Spleen (tissue), 11 donors: ENCODE results near the gene KCNQ1. TPM values are rescaled to one million over a fixed set of nuclear protein-coding genes. Genes with fewer than 3 reads are reported as not detected.

Source experiments
- DNase-seq: peaks from one replicate; pipeline ENCODE4 v3.0.0-alpha.2; 2020
- H3K27ac ChIP-seq, 8 donors: fragments of 200-600 bp; sonication (generic) in 7 of 8; 1 replicate in 4 of 8; 2 replicates in 4 of 8; pipeline versions ENCODE4 v1.5.0 to v1.8.0; 2016 to 2021; ENCODE audit warnings: inconsistent platforms in 4 of 8, mild to moderate bottlenecking in 4 of 8, moderate library complexity in 1 of 8
- H3K27me3 ChIP-seq, 7 donors: fragments of 200-600 bp; sonication (generic) in 6 of 7; replicated peaks in 1 of 7; 1 replicate in 4 of 7; 2 replicates in 3 of 7; pipeline versions ENCODE4 v1.5.0 to v1.8.0; 2016 to 2021; ENCODE audit warnings: inconsistent platforms in 3 of 7, mild to moderate bottlenecking in 1 of 7
- H3K36me3 ChIP-seq, 6 donors: fragments of 200-600 bp; sonication (generic) in 5 of 6; 1 replicate in 4 of 6; 2 replicates in 2 of 6; pipeline versions ENCODE4 v1.5.0 to v1.8.0; 2016 to 2021; ENCODE audit warnings: inconsistent platforms in 2 of 6
- H3K4me1 ChIP-seq, 6 donors: fragments of 200-600 bp; sonication (generic) in 5 of 6; 1 replicate in 3 of 6; 2 replicates in 3 of 6; pipeline versions ENCODE4 v1.5.0 to v1.8.0; 2016 to 2021; ENCODE audit warnings: inconsistent platforms in 3 of 6
- H3K4me3 ChIP-seq, 8 donors: fragments of 200-600 bp; sonication (generic) in 7 of 8; 1 replicate in 4 of 8; 2 replicates in 4 of 8; pipeline versions ENCODE4 v1.5.0 to v1.8.0; 2016 to 2021; ENCODE audit warnings: inconsistent platforms in 4 of 8, mild to moderate bottlenecking in 4 of 8, moderate library complexity in 2 of 8
- H3K9me3 ChIP-seq, 8 donors: fragments of 200-600 bp; sonication (generic) in 7 of 8; 1 replicate in 4 of 8; 2 replicates in 4 of 8; pipeline versions ENCODE4 v1.5.0 to v1.8.0; 2016 to 2021; ENCODE audit warnings: inconsistent platforms in 4 of 8
- CTCF ChIP-seq, 11 experiments: fragments of 200-600 bp in 7 of 11; fragments of 450-650 bp in 4 of 11; sonication (generic) in 4 of 11; IDR thresholded peaks in 8 of 11; conservative IDR thresholded peaks in 3 of 11; 1 replicate in 7 of 11; 2 replicates in 4 of 11; pipeline versions ENCODE4 v1.4.0 to v1.8.0; 2016 to 2021; ENCODE audit warnings: antibody characterized with exemption in 11 of 11, inconsistent platforms in 4 of 11, mild to moderate bottlenecking in 1 of 11
- POLR2A ChIP-seq, 3 donors: fragments of 450-650 bp; IDR thresholded peaks; one replicate each; pipeline ENCODE4 v1.5.1; 2017; ENCODE audit warnings: antibody characterized with exemption in 3 of 3, mild to moderate bottlenecking in 1 of 3
- POLR2AphosphoS5 ChIP-seq, 3 donors: sonication (generic); formaldehyde crosslinking; IDR thresholded peaks; one replicate each; pipeline ENCODE4 v1.5.1; 2017; ENCODE audit warnings: antibody characterized with exemption in 3 of 3
- WGBS, 5 donors: extraction: QIAGEN DNeasy Blood & Tissue Kit in 3 of 5; methylation state at CpG; one replicate each; pipeline versions ENCODE4 v1.1.5 to v1.1.7; 2013 to 2018; 5-methylcytosine and 5-hydroxymethylcytosine counted together
- intact Hi-C: fragments of 100-400 bp; cut with DNase I; formaldehyde crosslinking; loops from one replicate; pipeline ENCODE4 v1.15.0; 2023; ENCODE audit warnings: low total_unique reads
- polyA plus RNA-seq, 3 donors: library from polyadenylated mRNA; stranded (reverse); fragments of 200-250 nt; gene quantifications; one replicate each; pipeline ENCODE4 v1.2.1, GENCODE V29; 2013
- total RNA-seq, 7 donors: library from RNA; depleted of rRNA in 3 of 7; stranded (reverse); fragments of >200 nt in 3 of 7; fragmentation: NEBNext Ultra II Directional in 4 of 7; extraction: Animal tissue kit (Norgen Biotek cat#: 25700) in 4 of 7; gene quantifications; one replicate each; pipeline versions ENCODE4 v1.1.0 to v1.2.1, GENCODE V29; 2016 to 2021
- donor health status: healthy with polysubstance abuse.
- donor health status: DM: no; HTN: no; CAD: no; lungs with moderate emphysema.
- donor health status: DM: no; HTN: no; CAD: no.
- donor health status: Bipolar disorder and iron deficiency.
- donor health status: healthy.
- donor health status: DM: no; HTN: no; CAD: no.
- donor health status: DM: yes; HTN: yes; CAD: no.

Gene KCNQ1
- total and polyA plus RNA-seq, 10 donors: 3.3 to 21.6 (median 13.5) TPM

GRCh38 chr11:2880646-2881045, 435.8 kb downstream of the KCNQ1 start:
- TF ChIP-seq POLR2AphosphoS5 (IDR thresholded peaks at IDR 0.05) (no peak), CTCF (IDR thresholded peaks at IDR 0.05 in 8 of 11, conservative IDR thresholded peaks at IDR 0.05 in 3 of 11) (no peak), POLR2A (IDR thresholded peaks at IDR 0.05) (no peak)
- Histone ChIP-seq H3K27me3 (peaks cover 0 to 31% (median 13%) of the 10 kb centered on the region in 7 donors), H3K9me3 (peaks cover 0 to 10% (median 2%) of the 10 kb centered on the region in 8 donors), H3K27ac (no peak overlapping the region), H3K4me1 (peaks cover 4 to 46% (median 27%) of the 10 kb centered on the region in 6 donors), H3K36me3 (no peaks in the 10 kb centered on the region), H3K4me3 (no peak overlapping the region)
- no peak for DNase-seq
- intact Hi-C loops: no loop called here
- 72 to 94% (median 89%) methylated on average over 7 of the region's 7 CpGs for WGBS, 5 donors

GRCh38 chr11:2881076-2881980, 436.5 kb downstream of the KCNQ1 start:
- intact Hi-C loops: no loop called here
- no peak for DNase-seq
- no peak overlapping the region for H3K4me3 ChIP-seq
- peaks cover 0 to 33% (median 13%) of the 10 kb centered on the region in 7 donors for H3K27me3 ChIP-seq
- 68 to 86% (median 83%) methylated on average over 14 to 19 of the region's 19 CpGs for WGBS, 5 donors
- no peak for TF ChIP-seq POLR2AphosphoS5 (IDR thresholded peaks at IDR 0.05)
- no peak for TF ChIP-seq CTCF (IDR thresholded peaks at IDR 0.05 in 8 of 11, conservative IDR thresholded peaks at IDR 0.05 in 3 of 11)
- peaks cover 0 to 10% (median 2%) of the 10 kb centered on the region in 8 donors for H3K9me3 ChIP-seq
- H3K4me1 ChIP-seq: peaks cover 5 to 50% (median 30%) of the 10 kb centered on the region in 6 donors
- H3K27ac ChIP-seq: no peak overlapping the region
- H3K36me3 ChIP-seq: no peaks in the 10 kb centered on the region

GRCh38 chr11:2881981-2882375, 437.2 kb downstream of the KCNQ1 start:
- H3K27me3 ChIP-seq: peaks cover 0 to 38% (median 13%) of the 10 kb centered on the region in 7 donors
- H3K36me3 ChIP-seq: no peaks in the 10 kb centered on the region
- H3K9me3 ChIP-seq: peaks cover 0 to 6% (median 0%) of the 10 kb centered on the region in 8 donors
- peaks cover 8 to 57% (median 37%) of the 10 kb centered on the region in 6 donors for H3K4me1 ChIP-seq
- intact Hi-C loops: no loop called here
- WGBS, 5 donors: 44 to 66% (median 61%) methylated on average over 12 of the region's 12 CpGs
- DNase-seq: no peak
- peak overlapping the region in 1 of 8 donors; percentile 94 for H3K4me3 ChIP-seq
- H3K27ac ChIP-seq: no peak overlapping the region
- no peak for TF ChIP-seq CTCF (IDR thresholded peaks at IDR 0.05 in 8 of 11, conservative IDR thresholded peaks at IDR 0.05 in 3 of 11)
- TF ChIP-seq POLR2A (IDR thresholded peaks at IDR 0.05): no peak
- no peak for TF ChIP-seq POLR2AphosphoS5 (IDR thresholded peaks at IDR 0.05)
